HCT116 (cell line): ENCODE data around the gene ATP1A2. TPM values are rescaled to one million over a fixed set of nuclear protein-coding genes. Genes with fewer than 3 reads are reported as not detected.

Source experiments
- ATAC-seq: fragments of 200-7000 bp; cut with Tn5 transposase; 2 replicates; pipeline ENCODE4 v1.9.1; 2020; ENCODE audit warnings: mild to moderate bottlenecking, moderate library complexity
- BruUV-seq: library from RNA; stranded (reverse); fragments of 400-500 nt; replicated peaks from 2 replicates; lab custom pipeline; 2021; lab: Mats Ljungman, UMichigan
- CTCF ChIA-PET: fragments of 300-600 bp; sonication (Branson Sonifier 250); formaldehyde crosslinking; loops from one replicate; lab custom pipeline; 2021; ENCODE audit warnings: antibody characterized with exemption; lab: Charles Lee
- POLR2A ChIA-PET: fragments of 300-600, 350-600 bp; sonication (Branson Sonifier 250); formaldehyde crosslinking; loops from one replicate; lab custom pipeline; 2021; ENCODE audit warnings: antibody characterized with exemption; lab: Charles Lee
- RAD21 ChIA-PET, 2 experiments: fragments of 300-600 bp; sonication (Branson Sonifier 250); formaldehyde crosslinking; loops; one replicate each; lab custom pipeline; 2023; ENCODE audit warnings: low total read pairs in 2 of 2; ENCODE audit not compliant: uncharacterized antibody in 2 of 2, unreplicated experiment in 2 of 2, low non-redundant PET in 1 of 2; lab: Charles Lee
- DNase-seq: peaks from one replicate; pipeline ENCODE4 v3.0.0-alpha.2; 2010; ENCODE audit warnings: low read depth, low spot score
- H2AFZ ChIP-seq: fragments of 200-600 bp; shearing (Covaris generic), sonication (generic); 2 replicates; pipeline ENCODE4 v1.6.1; 2017; ENCODE audit warnings: low read depth, mixed run types, mixed read lengths, antibody characterized with exemption, low read length; ENCODE audit not compliant: poor library complexity, severe bottlenecking
- H3K27ac ChIP-seq: 2 replicates; pipeline ENCODE4 v1.5.1; 2012; ENCODE audit warnings: low read depth, low read length
- H3K27me3 ChIP-seq: fragments of 200-600 bp; sonication (generic); 2 replicates; pipeline ENCODE4 v1.6.1; 2016; ENCODE audit warnings: mixed run types, low read length, mixed read lengths; ENCODE audit not compliant: insufficient read depth
- H3K36me3 ChIP-seq, 2 experiments: fragments of 200-500 bp in 1 of 2; fragments of 200-600 bp in 1 of 2; sonication (Bioruptor generic) in 1 of 2; sonication (generic) in 1 of 2; 2 replicates each; pipeline versions ENCODE4 v1.5.1 to v1.6.1; 2014 to 2016; ENCODE audit warnings: low read length in 2 of 2, inconsistent platforms in 1 of 2, mixed read lengths in 1 of 2, mixed run types in 1 of 2; ENCODE audit not compliant: insufficient read depth in 2 of 2, control insufficient read depth in 1 of 2
- H3K4me1 ChIP-seq, 2 experiments: fragments of 200-600 bp in 1 of 2; sonication (generic) in 1 of 2; 2 replicates each; pipeline versions ENCODE4 v1.5.1 to v1.6.1; 2012 to 2017; ENCODE audit warnings: low read length in 2 of 2, inconsistent platforms in 1 of 2, mild to moderate bottlenecking in 1 of 2, mixed read lengths in 1 of 2, mixed run types in 1 of 2, moderate library complexity in 1 of 2; ENCODE audit not compliant: insufficient read depth in 2 of 2, control insufficient read depth in 1 of 2
- H3K4me2 ChIP-seq: fragments of 200-600 bp; sonication (generic); 2 replicates; pipeline ENCODE4 v1.6.1; 2017; ENCODE audit warnings: mixed run types, low read length, mixed read lengths
- H3K4me3 ChIP-seq, 2 experiments: fragments of 200-600 bp in 1 of 2; sonication (generic) in 1 of 2; replicated peaks in 1 of 2; 2 replicates each; pipeline ENCODE4 v1.5.1; 2011 to 2016; ENCODE audit warnings: low read length in 2 of 2, control low read depth in 1 of 2, low read depth in 1 of 2, mild to moderate bottlenecking in 1 of 2, mixed read lengths in 1 of 2, mixed run types in 1 of 2
- H3K79me2 ChIP-seq: fragments of 200-600 bp; sonication (generic); 2 replicates; pipeline ENCODE4 v1.6.1; 2017; ENCODE audit warnings: mild to moderate bottlenecking, mixed run types, low read length, moderate library complexity, mixed read lengths; ENCODE audit not compliant: insufficient read depth
- H3K9ac ChIP-seq: fragments of 200-600 bp; sonication (generic); 2 replicates; pipeline ENCODE4 v1.6.1; 2016; ENCODE audit warnings: low read length, mixed read lengths
- H3K9me2 ChIP-seq: fragments of 200-600 bp; sonication (generic), shearing (Covaris generic); 2 replicates; pipeline ENCODE4 v1.6.1; 2017; ENCODE audit warnings: mixed run types, mild to moderate bottlenecking, moderate library complexity; ENCODE audit not compliant: insufficient read depth
- H3K9me3 ChIP-seq, 2 experiments: fragments of 200-500 bp in 1 of 2; fragments of 200-600 bp in 1 of 2; sonication (Bioruptor generic) in 1 of 2; sonication (generic) in 1 of 2; 2 replicates each; pipeline ENCODE4 v1.6.1; 2014 to 2017; ENCODE audit warnings: low read length in 2 of 2, mixed read lengths in 2 of 2, inconsistent platforms in 1 of 2, low read depth in 1 of 2, mild to moderate bottlenecking in 1 of 2, mixed run types in 1 of 2, moderate library complexity in 1 of 2; ENCODE audit not compliant: control insufficient read depth in 1 of 2, insufficient read depth in 1 of 2
- H4K20me1 ChIP-seq: fragments of 200-600 bp; sonication (generic), shearing (Covaris generic); 2 replicates; pipeline ENCODE4 v1.6.1; 2017; ENCODE audit warnings: mixed run types, mild to moderate bottlenecking, moderate library complexity; ENCODE audit not compliant: insufficient read depth
- EGR1 ChIP-seq: IDR thresholded peaks from 2 replicates; pipeline ENCODE4 v1.6.1; 2012; ENCODE audit warnings: low read depth
- JUND ChIP-seq: IDR thresholded peaks from 2 replicates; pipeline ENCODE4 v1.6.1; 2012
- POLR2A ChIP-seq: IDR thresholded peaks from 2 replicates; pipeline ENCODE4 v1.7.0; 2011; ENCODE audit warnings: borderline replicate concordance; ENCODE audit not compliant: insufficient read depth, insufficient read length; ENCODE audit errors: extremely low read depth
- SRF ChIP-seq: IDR thresholded peaks from 2 replicates; pipeline ENCODE4 v1.6.1; 2012; ENCODE audit warnings: low read depth
- ZFX ChIP-seq: fragments of 450-650 bp; IDR thresholded peaks from 2 replicates; pipeline ENCODE4 v1.6.1; 2017
- intact Hi-C: fragments of 100-400 bp; cut with micrococcal nuclease; formaldehyde crosslinking; loops from 2 replicates; pipeline ENCODE4 v1.10.0; 2022
- total RNA-seq: library from RNA; stranded (reverse); gene quantifications from one replicate; pipeline ENCODE4 v1.2.1, GENCODE V29; 2021; ENCODE audit not compliant: unreplicated experiment
- TF ChIP-seq, protein P1 (sequence below): IDR thresholded peaks from 2 replicates; pipeline ENCODE4 v1.6.1; 2011; ENCODE audit warnings: mild to moderate bottlenecking, low read length, moderate library complexity; ENCODE audit not compliant: insufficient replicate concordance; ENCODE audit errors: extremely low read depth
- TF ChIP-seq, protein P2 (sequence below), 3 experiments: fragments of 200-600 bp in 1 of 3; sonication (generic) in 1 of 3; IDR thresholded peaks in 2 of 3; conservative IDR thresholded peaks in 1 of 3; 2 replicates each; pipeline ENCODE4 v1.5.1; 2012 to 2017; ENCODE audit warnings: low read depth in 2 of 3, low read length in 2 of 3, antibody characterized with exemption in 1 of 3, borderline replicate concordance in 1 of 3, control low read depth in 1 of 3, mild to moderate bottlenecking in 1 of 3, mixed read lengths in 1 of 3, mixed run types in 1 of 3, moderate library complexity in 1 of 3; ENCODE audit not compliant: insufficient read depth in 1 of 3

The ATP1A2 gene
- total RNA-seq, 1 experiment from 2014 or later, result not detected

DNA sequence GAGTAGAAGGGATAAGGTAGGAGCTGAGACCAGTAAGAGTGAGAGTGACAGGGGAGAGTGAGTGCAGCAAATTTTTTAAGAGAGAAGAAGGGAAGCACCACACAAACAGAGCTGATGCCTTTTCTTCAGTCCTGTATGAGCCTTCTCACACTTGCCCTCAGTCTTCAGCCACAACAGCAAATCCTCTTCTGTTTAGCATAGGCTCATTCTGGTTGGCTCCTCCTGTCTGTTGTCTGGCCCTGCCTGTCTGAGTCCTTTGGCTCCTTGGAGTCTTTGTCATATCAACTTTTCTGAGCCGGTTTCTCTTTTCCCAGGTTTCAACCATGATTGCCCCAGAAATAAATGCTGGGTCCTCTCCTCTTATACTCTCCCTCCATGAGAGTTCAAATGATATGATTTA, 62.1 kb downstream of the ATP1A2 start:
- RAD21 ChIA-PET, result no interaction called here

More for the DNA sequence above, 62.1 kb downstream of the ATP1A2 start:
- ChIA-PET CTCF (no interaction called here), POLR2A (no interaction called here)
- no peaks in the 10 kb centered on the region for H3K36me3 ChIP-seq
- TF ChIP-seq JUND, result no peak
- TF ChIP-seq, protein P1, sequence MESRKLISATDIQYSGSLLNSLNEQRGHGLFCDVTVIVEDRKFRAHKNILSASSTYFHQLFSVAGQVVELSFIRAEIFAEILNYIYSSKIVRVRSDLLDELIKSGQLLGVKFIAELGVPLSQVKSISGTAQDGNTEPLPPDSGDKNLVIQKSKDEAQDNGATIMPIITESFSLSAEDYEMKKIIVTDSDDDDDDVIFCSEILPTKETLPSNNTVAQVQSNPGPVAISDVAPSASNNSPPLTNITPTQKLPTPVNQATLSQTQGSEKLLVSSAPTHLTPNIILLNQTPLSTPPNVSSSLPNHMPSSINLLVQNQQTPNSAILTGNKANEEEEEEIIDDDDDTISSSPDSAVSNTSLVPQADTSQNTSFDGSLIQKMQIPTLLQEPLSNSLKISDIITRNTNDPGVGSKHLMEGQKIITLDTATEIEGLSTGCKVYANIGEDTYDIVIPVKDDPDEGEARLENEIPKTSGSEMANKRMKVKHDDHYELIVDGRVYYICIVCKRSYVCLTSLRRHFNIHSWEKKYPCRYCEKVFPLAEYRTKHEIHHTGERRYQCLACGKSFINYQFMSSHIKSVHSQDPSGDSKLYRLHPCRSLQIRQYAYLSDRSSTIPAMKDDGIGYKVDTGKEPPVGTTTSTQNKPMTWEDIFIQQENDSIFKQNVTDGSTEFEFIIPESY, result no peak
- TF ChIP-seq ZFX, result no peak
- TF ChIP-seq EGR1, result no peak
- no peak for TF ChIP-seq SRF
- TF ChIP-seq, protein P2, sequence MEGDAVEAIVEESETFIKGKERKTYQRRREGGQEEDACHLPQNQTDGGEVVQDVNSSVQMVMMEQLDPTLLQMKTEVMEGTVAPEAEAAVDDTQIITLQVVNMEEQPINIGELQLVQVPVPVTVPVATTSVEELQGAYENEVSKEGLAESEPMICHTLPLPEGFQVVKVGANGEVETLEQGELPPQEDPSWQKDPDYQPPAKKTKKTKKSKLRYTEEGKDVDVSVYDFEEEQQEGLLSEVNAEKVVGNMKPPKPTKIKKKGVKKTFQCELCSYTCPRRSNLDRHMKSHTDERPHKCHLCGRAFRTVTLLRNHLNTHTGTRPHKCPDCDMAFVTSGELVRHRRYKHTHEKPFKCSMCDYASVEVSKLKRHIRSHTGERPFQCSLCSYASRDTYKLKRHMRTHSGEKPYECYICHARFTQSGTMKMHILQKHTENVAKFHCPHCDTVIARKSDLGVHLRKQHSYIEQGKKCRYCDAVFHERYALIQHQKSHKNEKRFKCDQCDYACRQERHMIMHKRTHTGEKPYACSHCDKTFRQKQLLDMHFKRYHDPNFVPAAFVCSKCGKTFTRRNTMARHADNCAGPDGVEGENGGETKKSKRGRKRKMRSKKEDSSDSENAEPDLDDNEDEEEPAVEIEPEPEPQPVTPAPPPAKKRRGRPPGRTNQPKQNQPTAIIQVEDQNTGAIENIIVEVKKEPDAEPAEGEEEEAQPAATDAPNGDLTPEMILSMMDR (IDR thresholded peaks at IDR 0.05 in 2 of 3, conservative IDR thresholded peaks at IDR 0.05 in 1 of 3; ENCODE audit: borderline replicate concordance in 1 of 3, insufficient read depth in 1 of 3, low read depth in 2 of 3, low read length in 2 of 3), result no peak
- TF ChIP-seq POLR2A, result no peak
- no peak overlapping the region for H3K9ac ChIP-seq
- no peaks in the 10 kb centered on the region for H3K4me1 ChIP-seq
- H2AFZ ChIP-seq, result no peak overlapping the region
- H3K4me3 ChIP-seq, result no peak overlapping the region
- H3K27me3 ChIP-seq, result no peaks in the 10 kb centered on the region; the same call in 1 of the 2 replicates
- intact Hi-C loops, result no loop called here
- ATAC-seq (no peak), DNase-seq (no peak)
- no peaks in the 10 kb centered on the region for H3K9me3 ChIP-seq
- H4K20me1 ChIP-seq, result no peaks in the 10 kb centered on the region
- BruUV-seq, result no TSS peak
- no peak overlapping the region for H3K27ac ChIP-seq
- H3K9me2 ChIP-seq, result no peaks in the 10 kb centered on the region
- no peaks in the 10 kb centered on the region for H3K79me2 ChIP-seq
- no peak overlapping the region for H3K4me2 ChIP-seq
